C1 segment of cervical spinal cord (tissue), 14 donors: ENCODE data around the gene RIMBP2.
"Not testable (repeated sequence)": the region's sequence is repeated elsewhere in the genome, so short reads cannot be mapped to it uniquely, and the experiment has no call there.

Experiments used
- DNase-seq, 14 donors: peaks; one replicate each; lab custom pipeline; 2025; lab: John Stamatoyannopoulos, UW

RIMBP2 gene

DNA sequence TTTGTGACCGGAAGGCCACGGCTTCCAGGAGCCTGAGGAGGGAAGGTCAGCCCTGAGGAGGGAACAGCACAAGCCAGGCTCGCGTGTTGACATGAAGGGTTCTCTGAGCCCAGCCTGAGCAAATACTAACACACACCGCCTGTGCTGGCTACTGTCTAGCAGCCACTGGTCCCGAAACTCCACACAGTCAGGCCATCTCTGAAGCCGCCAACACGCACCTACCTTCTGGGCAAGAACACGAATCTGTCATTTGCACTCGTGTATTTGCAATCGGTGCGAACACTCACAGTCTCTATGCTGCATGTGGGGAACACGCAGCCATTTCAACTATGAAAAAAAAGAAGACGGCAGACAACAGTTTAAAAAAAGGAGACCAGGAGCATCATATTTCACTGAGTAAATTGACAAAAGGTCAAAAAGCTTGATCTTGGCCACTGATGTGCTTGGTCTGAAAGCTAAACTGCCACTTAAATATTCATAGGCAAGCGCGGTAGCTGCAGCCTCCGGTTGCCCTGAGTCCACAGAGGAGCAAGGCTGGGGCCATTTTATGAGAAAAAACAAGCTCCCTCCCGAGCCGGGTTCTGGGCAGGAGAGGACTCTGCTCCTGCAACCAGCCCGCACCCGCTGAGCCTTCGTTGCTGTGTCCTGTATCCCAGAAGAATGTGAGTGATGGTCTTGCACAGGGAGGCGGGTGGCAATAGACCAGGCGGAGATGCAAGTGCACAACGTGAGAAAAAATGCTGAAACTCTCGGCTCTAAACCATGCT is 57.8 kb downstream of the RIMBP2 start:
- no peak for DNase-seq

DNA sequence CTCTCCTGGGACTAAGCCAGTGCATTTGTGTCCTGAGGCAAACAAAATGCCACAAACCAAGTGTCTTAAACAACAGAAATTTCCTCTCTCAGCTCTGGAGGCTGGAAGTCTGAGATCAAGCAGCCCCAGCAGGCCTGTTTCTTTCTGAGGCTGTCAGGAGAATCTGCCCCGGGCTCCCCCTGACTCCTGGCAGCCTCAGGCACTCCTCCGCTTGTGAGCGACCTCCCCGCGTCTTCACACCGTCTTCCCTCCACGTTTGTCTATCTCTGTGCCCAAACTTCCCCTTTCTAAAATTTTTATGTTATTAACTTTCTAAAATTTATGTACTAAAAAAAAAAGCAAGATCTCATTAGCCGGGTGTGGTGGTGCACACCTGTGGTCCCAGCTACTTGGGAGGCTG is 59.7 kb downstream of the RIMBP2 start:
- DNase-seq = no peak

DNA sequence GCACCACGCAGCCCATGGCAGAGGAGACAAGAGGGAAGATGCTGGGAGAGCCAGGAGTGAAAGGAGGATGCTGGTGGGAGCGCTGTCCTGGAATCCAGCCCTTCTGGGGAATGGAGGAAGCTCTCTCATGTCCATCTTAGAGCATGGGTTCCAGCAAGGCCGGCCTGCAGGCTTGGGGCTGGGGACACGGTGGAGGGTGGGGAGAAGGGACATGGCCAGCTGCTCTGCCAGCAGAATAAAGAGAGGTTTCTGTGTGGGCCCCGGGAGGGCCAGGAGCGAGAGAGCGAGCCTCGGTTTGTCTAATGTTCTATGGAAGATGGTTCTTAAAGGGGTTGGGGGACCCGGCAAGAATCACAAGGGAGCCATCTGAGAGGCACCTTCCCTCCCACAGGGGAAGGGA is 60.2 kb downstream of the RIMBP2 start:
- no peak for DNase-seq

GRCh38 chr12:130655010-130655409 is 61.1 kb downstream of the RIMBP2 start:
- no peak for DNase-seq

GRCh38 chr12:130651188-130651959 is 64.7 kb downstream of the RIMBP2 start:
- DNase-seq = no peak

- no peak for DNase-seq
Measured at GRCh38 chr12:130650131-130650530, 66.0 kb downstream of the RIMBP2 start.

- DNase-seq = no peak
Measured at GRCh38 chr12:130649101-130650045, 66.7 kb downstream of the RIMBP2 start.

DNA sequence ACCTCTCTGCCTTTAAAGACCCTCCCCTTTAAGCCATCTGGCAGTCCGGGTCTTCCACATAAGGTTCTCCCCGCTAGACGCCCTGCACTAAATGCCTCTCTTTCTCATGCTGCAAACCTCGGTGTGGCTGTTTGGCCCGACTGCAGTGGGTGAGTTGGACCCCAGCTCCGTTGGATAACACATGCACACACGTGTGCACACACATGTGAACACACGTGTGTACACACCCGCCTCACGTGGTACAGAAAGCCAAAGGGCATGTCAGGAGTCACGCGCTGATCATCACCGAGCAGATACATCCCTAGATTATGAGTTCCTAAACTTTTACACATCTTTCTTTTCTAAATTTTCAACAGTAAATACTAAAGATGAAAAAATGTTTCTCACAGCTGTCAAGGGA is 68.3 kb downstream of the RIMBP2 start:
- no peak for DNase-seq

GRCh38 chr12:130646716-130647370 is 69.3 kb downstream of the RIMBP2 start:
- no peak for DNase-seq

GRCh38 chr12:130646191-130646590 is 69.9 kb downstream of the RIMBP2 start:
- not testable (repeated sequence) for DNase-seq

- no peak for DNase-seq
Measured at GRCh38 chr12:130645751-130646150, 70.3 kb downstream of the RIMBP2 start.

- DNase-seq = no peak
Measured at GRCh38 chr12:130644566-130644965, 71.5 kb downstream of the RIMBP2 start.

DNA sequence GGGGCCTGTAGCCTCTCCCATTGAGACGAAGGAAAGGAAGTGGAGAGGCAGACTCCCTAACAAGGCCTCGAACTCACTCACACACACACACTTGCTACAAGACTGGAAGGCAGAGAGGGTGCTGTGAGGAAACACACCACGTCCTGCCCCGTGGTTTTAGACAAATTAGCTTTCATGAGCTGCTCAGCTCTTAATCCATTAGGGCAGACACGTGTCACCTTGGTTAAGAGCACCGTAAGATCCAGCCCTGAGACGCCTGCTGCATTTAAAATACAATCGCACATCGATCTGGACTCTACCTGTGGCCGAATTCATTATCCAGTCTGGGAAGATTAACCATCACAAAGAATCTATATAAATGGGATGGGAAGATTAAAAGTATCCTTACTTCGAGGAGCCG is 72.0 kb downstream of the RIMBP2 start:
- DNase-seq = no peak

GRCh38 chr12:130642856-130643255 is 73.2 kb downstream of the RIMBP2 start:
- no peak for DNase-seq

GRCh38 chr12:130641533-130642184 is 74.4 kb downstream of the RIMBP2 start:
- DNase-seq = no peak

DNA sequence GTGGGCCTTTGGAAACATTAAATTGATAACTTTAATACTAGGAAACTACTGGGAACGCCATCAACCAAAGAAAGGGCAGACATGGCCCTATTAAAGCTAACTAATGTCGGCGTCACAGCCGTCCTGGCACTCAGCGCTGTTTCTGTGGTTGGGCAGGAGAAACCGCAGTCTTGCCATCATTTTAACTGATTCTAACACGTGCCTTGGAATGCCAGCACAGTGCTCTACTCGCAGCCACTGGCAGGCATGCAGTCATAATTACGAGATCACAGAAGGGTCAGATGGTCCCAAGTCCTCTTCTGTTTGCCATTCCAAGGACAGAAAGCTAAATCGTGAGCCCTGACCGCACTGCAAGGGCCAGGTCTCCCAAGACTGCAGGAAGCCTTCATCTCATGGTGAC is 75.2 kb downstream of the RIMBP2 start:
- DNase-seq = no peak

- no peak for DNase-seq
Measured at GRCh38 chr12:130640496-130640895, 75.6 kb downstream of the RIMBP2 start.

DNA sequence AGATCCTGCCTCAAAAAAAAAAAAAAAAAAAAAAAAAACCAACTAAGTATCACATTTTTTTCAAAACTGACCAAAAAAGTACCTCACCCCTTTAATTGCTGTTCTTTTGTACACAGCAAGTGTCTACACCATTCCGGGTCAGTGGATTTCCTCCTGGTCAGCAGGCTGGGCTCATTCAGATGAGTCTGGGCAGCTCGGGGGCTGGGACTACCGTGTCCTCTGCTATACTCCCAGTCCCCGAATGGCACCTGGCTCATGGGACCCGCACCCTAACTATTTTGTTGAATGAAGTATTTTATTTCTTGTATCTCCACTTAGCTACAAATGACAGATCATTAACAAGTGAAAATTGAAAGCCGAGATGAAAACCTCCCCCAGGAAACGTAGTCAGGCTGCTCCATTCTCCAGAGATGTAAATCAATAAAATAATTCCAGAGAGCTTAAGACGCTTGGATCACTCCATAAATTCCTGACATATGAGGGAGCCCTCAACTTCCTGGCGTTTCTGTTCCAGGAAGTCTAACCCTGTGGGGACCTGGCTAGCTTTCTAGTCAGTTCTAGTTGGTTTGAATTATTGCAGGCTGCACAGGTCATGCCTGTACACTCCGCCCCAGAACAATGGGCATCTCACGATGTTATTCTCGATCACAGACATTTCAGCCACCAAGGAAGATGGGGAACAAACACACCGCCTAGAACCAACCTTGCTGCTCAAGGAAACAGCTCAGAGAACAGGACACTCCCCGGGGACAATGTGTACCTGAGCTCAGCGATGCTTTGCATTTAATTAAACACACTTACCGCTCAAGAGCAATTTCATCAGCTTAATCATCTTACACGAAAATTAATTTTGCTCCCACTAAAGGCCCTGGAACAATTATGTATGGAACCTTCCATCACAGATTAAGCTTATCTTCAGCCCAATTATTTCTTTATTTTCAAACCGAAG is 76.3 kb downstream of the RIMBP2 start:
- DNase-seq = no peak

GRCh38 chr12:130636370-130636769 is 79.7 kb downstream of the RIMBP2 start:
- DNase-seq = no peak

- no peak for DNase-seq
Measured at GRCh38 chr12:130634866-130635265, 81.2 kb downstream of the RIMBP2 start.
